C4-2B (cell line): ENCODE data around the gene SCFD2.
"Not testable (repeated sequence)": the region's sequence is repeated elsewhere in the genome, so short reads cannot be mapped to it uniquely, and the experiment has no call there.

ENCODE experiments used
- H3K27ac ChIP-seq: fragments of 450-650 bp; 2 replicates; pipeline ENCODE4 v1.5.1; 2017
- CTCF ChIP-seq: fragments of 450-650 bp; conservative IDR thresholded peaks from 2 replicates; pipeline ENCODE4 v1.5.1; 2017; ENCODE audit warnings: mild to moderate bottlenecking
- ZFX ChIP-seq: fragments of 450-650 bp; IDR thresholded peaks from 2 replicates; pipeline ENCODE4 v1.6.1; 2017

SCFD2 gene

GRCh38 chr4:53274609-53275268 lies 91.1 kb downstream of the SCFD2 start:
- TF ChIP-seq CTCF (no peak), ZFX (no peak)
- H3K27ac ChIP-seq = no peak overlapping the region; the same call in 1 of the 2 replicates

- TF ChIP-seq ZFX = no peak
- no peak for TF ChIP-seq CTCF
- H3K27ac ChIP-seq = no peak overlapping the region
Observed at GRCh38 chr4:53273726-53274125, 92.1 kb downstream of the SCFD2 start.

- H3K27ac ChIP-seq = no peak overlapping the region
- no peak for TF ChIP-seq ZFX
- TF ChIP-seq CTCF = no peak
Observed at GRCh38 chr4:53267026-53267425, 98.8 kb downstream of the SCFD2 start.

GRCh38 chr4:53255986-53256385 lies 109.9 kb downstream of the SCFD2 start:
- H3K27ac ChIP-seq = not testable (repeated sequence)

GRCh38 chr4:53240573-53240972 lies 125.3 kb downstream of the SCFD2 start:
- H3K27ac ChIP-seq = no peak overlapping the region
- TF ChIP-seq CTCF (no peak), ZFX (no peak)

- not testable (repeated sequence) for H3K27ac ChIP-seq
Observed at GRCh38 chr4:53238352-53238751, 127.5 kb downstream of the SCFD2 start.

GRCh38 chr4:53237811-53238210 lies 128.1 kb downstream of the SCFD2 start:
- not testable (repeated sequence) for H3K27ac ChIP-seq

- not testable (repeated sequence) for H3K27ac ChIP-seq
Observed at GRCh38 chr4:53236624-53237023, 129.2 kb downstream of the SCFD2 start.

- TF ChIP-seq ZFX = no peak
- TF ChIP-seq CTCF = no peak
- H3K27ac ChIP-seq = no peak overlapping the region
Observed at GRCh38 chr4:53235547-53235946, 130.3 kb downstream of the SCFD2 start.

GRCh38 chr4:53234669-53235068 lies 131.2 kb downstream of the SCFD2 start:
- no peak for TF ChIP-seq CTCF
- H3K27ac ChIP-seq = no peak overlapping the region
